H1 (cell line): Measurements from ENCODE around the gene GPT2. TPM values are rescaled to one million over a fixed set of nuclear protein-coding genes. Genes with fewer than 3 reads are reported as not detected.

Experiments used
- CTCF ChIA-PET: fragments of 300-600 bp; sonication (Branson Sonifier 250); formaldehyde crosslinking; loops from one replicate; lab custom pipeline; 2021; ENCODE audit not compliant: partially characterized antibody; lab: Charles Lee
- POLR2A ChIA-PET: fragments of 300-600 bp; sonication (Branson Sonifier 250); formaldehyde crosslinking; loops from one replicate; lab custom pipeline; 2021; ENCODE audit warnings: inconsistent platforms; ENCODE audit not compliant: partially characterized antibody; lab: Charles Lee
- DNase-seq, 2 experiments: peaks; one replicate each; pipeline versions ENCODE4 v3.0.0 to v3.0.0-alpha.2; 2010 to 2022; ENCODE audit warnings: low spot score in 2 of 2, low read depth in 1 of 2, mixed read lengths in 1 of 2
- FAIRE-seq: peaks from 2 replicates; lab custom pipeline; 2011; peaks lifted over from hg19 to GRCh38; lab: Jason Lieb, UNC
- H2AFZ ChIP-seq: 2 replicates; pipeline ENCODE4 v1.8.1; 2012; ENCODE audit warnings: low read length, inconsistent platforms
- H2AK5ac ChIP-seq: 2 replicates; pipeline ENCODE4 v1.6.1; 2013; ENCODE audit warnings: low read depth, low read length
- H2BK120ac ChIP-seq: replicated peaks from 2 replicates; pipeline ENCODE3; 2013; ENCODE audit warnings: low read depth, low read length, inconsistent platforms
- H2BK12ac ChIP-seq: 2 replicates; pipeline ENCODE4 v1.6.1; 2013; ENCODE audit warnings: low read depth, low read length
- H2BK15ac ChIP-seq: 2 replicates; pipeline ENCODE4 v1.6.1; 2013; ENCODE audit warnings: low read length
- H2BK20ac ChIP-seq: 2 replicates; pipeline ENCODE4 v1.6.1; 2013; ENCODE audit warnings: low read length
- H2BK5ac ChIP-seq: 2 replicates; pipeline ENCODE4 v1.6.1; 2013; ENCODE audit warnings: low read depth, low read length
- H3K14ac ChIP-seq: 2 replicates; pipeline ENCODE4 v1.6.1; 2013; ENCODE audit warnings: inconsistent platforms; ENCODE audit not compliant: insufficient read length
- H3K18ac ChIP-seq: 2 replicates; pipeline ENCODE4 v1.6.1; 2013; ENCODE audit warnings: low read length; ENCODE audit errors: extremely low read depth
- H3K23ac ChIP-seq: 2 replicates; pipeline ENCODE4 v1.6.1; 2013; ENCODE audit warnings: inconsistent platforms; ENCODE audit not compliant: insufficient read length
- H3K23me2 ChIP-seq: 2 replicates; pipeline ENCODE4 v1.6.1; 2013; ENCODE audit warnings: low read depth, low read length
- H3K27ac ChIP-seq: 2 replicates; pipeline ENCODE4 v1.6.1; 2011; ENCODE audit warnings: low read depth, low read length, inconsistent platforms
- H3K27me3 ChIP-seq, 4 experiments: replicated peaks in 1 of 4; 1 replicate in 1 of 4; 2 replicates in 3 of 4; pipeline versions ENCODE4 v1.6.1 to v1.8.1; 2011 to 2013; ENCODE audit warnings: low read length in 3 of 4, mild to moderate bottlenecking in 3 of 4, inconsistent platforms in 2 of 4, mixed read lengths in 2 of 4, moderate library complexity in 1 of 4; ENCODE audit not compliant: control insufficient read depth in 3 of 4, insufficient read depth in 3 of 4; ENCODE audit errors: extremely low read depth in 1 of 4
- H3K36me3 ChIP-seq, 4 experiments: 2 replicates each; pipeline versions ENCODE4 v1.6.1 to v1.8.1; 2011 to 2013; ENCODE audit warnings: mild to moderate bottlenecking in 4 of 4, low read length in 3 of 4, moderate library complexity in 2 of 4, control low read depth in 1 of 4, inconsistent platforms in 1 of 4; ENCODE audit not compliant: insufficient read depth in 4 of 4, control insufficient read depth in 2 of 4
- H3K4ac ChIP-seq: replicated peaks from 2 replicates; pipeline ENCODE3; 2013; ENCODE audit warnings: low read length, low read depth, mixed read lengths, inconsistent platforms; ENCODE audit not compliant: insufficient read length
- H3K4me1 ChIP-seq, 4 experiments: replicated peaks in 1 of 4; 1 replicate in 1 of 4; 2 replicates in 3 of 4; pipeline versions ENCODE4 v1.6.1 to v1.8.1; 2011 to 2013; ENCODE audit warnings: low read length in 3 of 4, inconsistent platforms in 2 of 4, mixed read lengths in 1 of 4; ENCODE audit not compliant: insufficient read depth in 4 of 4, control insufficient read depth in 3 of 4
- H3K4me2 ChIP-seq, 2 experiments: 2 replicates each; pipeline versions ENCODE4 v1.6.1 to v1.8.1; 2011 to 2013; ENCODE audit warnings: low read depth in 2 of 2, low read length in 2 of 2, control low read depth in 1 of 2, inconsistent platforms in 1 of 2, mild to moderate bottlenecking in 1 of 2; ENCODE audit not compliant: insufficient read depth in 1 of 2
- H3K4me3 ChIP-seq, 4 experiments: fragments of 200-600, 300-600 bp in 1 of 4; sonication (generic), shearing (Covaris generic), sonication (Bioruptor Twin) in 1 of 4; 2 replicates each; pipeline versions ENCODE4 v1.5.1 to v1.8.1; 2011 to 2016; ENCODE audit warnings: low read length in 4 of 4, low read depth in 3 of 4, control low read depth in 2 of 4, inconsistent platforms in 2 of 4, mild to moderate bottlenecking in 2 of 4, mixed read lengths in 1 of 4, moderate library complexity in 1 of 4; ENCODE audit not compliant: insufficient read depth in 2 of 4; ENCODE audit errors: extremely low read depth in 1 of 4
- H3K56ac ChIP-seq: replicated peaks from 2 replicates; pipeline ENCODE3; 2013; ENCODE audit warnings: low read depth, mild to moderate bottlenecking, mixed read lengths, low read length, inconsistent platforms; ENCODE audit not compliant: insufficient read length
- H3K79me1 ChIP-seq: 2 replicates; pipeline ENCODE4 v1.6.1; 2013; ENCODE audit warnings: low read depth, low read length, control low read depth
- H3K79me2 ChIP-seq, 2 experiments: 2 replicates each; pipeline versions ENCODE4 v1.6.1 to v1.8.1; 2012 to 2013; ENCODE audit warnings: low read length in 2 of 2, mild to moderate bottlenecking in 2 of 2, inconsistent platforms in 1 of 2; ENCODE audit not compliant: insufficient read depth in 2 of 2, control insufficient read depth in 1 of 2
- H3K9ac ChIP-seq, 4 experiments: replicated peaks in 1 of 4; 1 replicate in 1 of 4; 2 replicates in 3 of 4; pipeline versions ENCODE4 v1.6.1 to v1.8.1; 2011 to 2013; ENCODE audit warnings: low read depth in 3 of 4, low read length in 3 of 4, control low read depth in 2 of 4, mild to moderate bottlenecking in 2 of 4, moderate library complexity in 2 of 4, inconsistent platforms in 1 of 4; ENCODE audit errors: extremely low read depth in 1 of 4
- H3K9me3 ChIP-seq, 2 experiments: 2 replicates each; pipeline versions ENCODE4 v1.6.1 to v1.8.1; 2012 to 2013; ENCODE audit warnings: mild to moderate bottlenecking in 2 of 2, moderate library complexity in 2 of 2, control low read depth in 1 of 2, inconsistent platforms in 1 of 2, low read depth in 1 of 2, low read length in 1 of 2, mixed read lengths in 1 of 2; ENCODE audit not compliant: insufficient read depth in 2 of 2
- H4K20me1 ChIP-seq, 2 experiments: replicated peaks in 1 of 2; 2 replicates each; pipeline versions ENCODE3 to v1.8.1; 2011 to 2013; ENCODE audit warnings: inconsistent platforms in 2 of 2, low read length in 2 of 2, mild to moderate bottlenecking in 1 of 2; ENCODE audit not compliant: insufficient read depth in 2 of 2, control insufficient read depth in 1 of 2
- H4K5ac ChIP-seq: 2 replicates; pipeline ENCODE4 v1.6.1; 2013; ENCODE audit warnings: low read length, low read depth, mixed read lengths, inconsistent platforms; ENCODE audit not compliant: insufficient read length
- H4K8ac ChIP-seq: 2 replicates; pipeline ENCODE4 v1.8.0; 2013; ENCODE audit warnings: mild to moderate bottlenecking, moderate library complexity, low read length, inconsistent platforms; ENCODE audit not compliant: insufficient read depth; ENCODE audit errors: extremely low read depth
- H4K91ac ChIP-seq: replicated peaks from 2 replicates; pipeline ENCODE3; 2013; ENCODE audit warnings: low read length, mixed read lengths, inconsistent platforms; ENCODE audit not compliant: insufficient read length
- BACH1 ChIP-seq: IDR thresholded peaks from 2 replicates; pipeline ENCODE4 v1.6.1; 2012; ENCODE audit warnings: low read length, improper control_type of control experiment
- BRCA1 ChIP-seq: IDR thresholded peaks from 2 replicates; pipeline ENCODE4 v1.6.1; 2012; ENCODE audit warnings: low read depth, low read length, improper control_type of control experiment
- CEBPB ChIP-seq: IDR thresholded peaks from 2 replicates; pipeline ENCODE4 v1.6.1; 2012; ENCODE audit warnings: low read depth, low read length
- CTBP2 ChIP-seq: IDR thresholded peaks from 2 replicates; pipeline ENCODE4 v1.7.0; 2011; ENCODE audit warnings: borderline replicate concordance, mild to moderate bottlenecking, moderate library complexity, mixed read lengths, low read length; ENCODE audit not compliant: insufficient read depth, insufficient read length
- EP300 ChIP-seq, 2 experiments: IDR thresholded peaks; 1 replicate in 1 of 2; 2 replicates in 1 of 2; pipeline ENCODE4 v1.6.1; 2011 to 2012; ENCODE audit warnings: low read depth in 2 of 2, low read length in 2 of 2, mild to moderate bottlenecking in 2 of 2, borderline replicate concordance in 1 of 2, inconsistent platforms in 1 of 2, moderate library complexity in 1 of 2
- GABPA ChIP-seq: IDR thresholded peaks from 2 replicates; pipeline ENCODE4 v1.6.1; 2011; ENCODE audit warnings: mild to moderate bottlenecking, low read length, moderate library complexity, borderline replicate concordance; ENCODE audit not compliant: insufficient read depth
- JUND ChIP-seq: IDR thresholded peaks from 2 replicates; pipeline ENCODE4 v1.6.1; 2011; ENCODE audit warnings: mild to moderate bottlenecking, improper control_type of control experiment, low read length
- NRF1 ChIP-seq: IDR thresholded peaks from 2 replicates; pipeline ENCODE4 v1.6.1; 2011; ENCODE audit warnings: mild to moderate bottlenecking, low read depth, low read length, improper control_type of control experiment
- RXRA ChIP-seq: IDR thresholded peaks from 2 replicates; pipeline ENCODE4 v1.6.1; 2011; ENCODE audit warnings: low read depth, mild to moderate bottlenecking, low read length, moderate library complexity; ENCODE audit not compliant: insufficient read depth
- SP1 ChIP-seq: IDR thresholded peaks from 2 replicates; pipeline ENCODE4 v1.6.1; 2011; ENCODE audit warnings: low read depth, low read length
- WGBS, 2 experiments: shearing (Covaris generic) in 1 of 2; methylation state at CpG; one replicate each; pipeline versions ENCODE4 v1.1.6 to v1.1.7; 2013 to 2015; ENCODE audit warnings: low lambda C conversion rate in 2 of 2, mixed read lengths in 2 of 2, inconsistent platforms in 1 of 2, low coverage in 1 of 2, missing lambda C conversion rate in 1 of 2; ENCODE audit not compliant: insufficient replicate concordance in 2 of 2, insufficient coverage in 1 of 2, insufficient read length in 1 of 2; ENCODE audit errors: extremely low coverage in 1 of 2, missing lambda C conversion rate in 1 of 2; 5-methylcytosine and 5-hydroxymethylcytosine counted together
- polyA plus RNA-seq, 7 experiments: library from polyadenylated mRNA; depleted of rRNA in 3 of 7; stranded (reverse) in 5 of 7; unstranded in 2 of 7; fragments of >200 nt in 5 of 7; fragments of 200-250 nt in 2 of 7; gene quantifications; 1 replicate in 5 of 7; 2 replicates in 1 of 7; 4 replicates in 1 of 7; pipeline versions ENCODE4 v1.2.1 to v1.2.3, GENCODE V29; 2011 to 2013; ENCODE audit warnings: missing spikeins in 2 of 7, mixed read lengths in 2 of 7
- total RNA-seq: library from RNA; stranded (reverse); fragmentation: NEBNext Ultra II Directional; extraction: Animal tissue kit (Norgen Biotek cat#: 25700); gene quantifications from 2 replicates; pipeline ENCODE4 v1.2.1, GENCODE V29; 2021
- TF ChIP-seq, protein P1 (sequence below): IDR thresholded peaks from 2 replicates; pipeline ENCODE4 v1.6.1; 2012; ENCODE audit warnings: inconsistent platforms

The GPT2 gene
- total and polyA plus RNA-seq, 2 of the 8 experiments (the other 6 are each of a cell fraction or from before 2014, with no cell fraction given) = 71.6 to 94.1 TPM

DNA sequence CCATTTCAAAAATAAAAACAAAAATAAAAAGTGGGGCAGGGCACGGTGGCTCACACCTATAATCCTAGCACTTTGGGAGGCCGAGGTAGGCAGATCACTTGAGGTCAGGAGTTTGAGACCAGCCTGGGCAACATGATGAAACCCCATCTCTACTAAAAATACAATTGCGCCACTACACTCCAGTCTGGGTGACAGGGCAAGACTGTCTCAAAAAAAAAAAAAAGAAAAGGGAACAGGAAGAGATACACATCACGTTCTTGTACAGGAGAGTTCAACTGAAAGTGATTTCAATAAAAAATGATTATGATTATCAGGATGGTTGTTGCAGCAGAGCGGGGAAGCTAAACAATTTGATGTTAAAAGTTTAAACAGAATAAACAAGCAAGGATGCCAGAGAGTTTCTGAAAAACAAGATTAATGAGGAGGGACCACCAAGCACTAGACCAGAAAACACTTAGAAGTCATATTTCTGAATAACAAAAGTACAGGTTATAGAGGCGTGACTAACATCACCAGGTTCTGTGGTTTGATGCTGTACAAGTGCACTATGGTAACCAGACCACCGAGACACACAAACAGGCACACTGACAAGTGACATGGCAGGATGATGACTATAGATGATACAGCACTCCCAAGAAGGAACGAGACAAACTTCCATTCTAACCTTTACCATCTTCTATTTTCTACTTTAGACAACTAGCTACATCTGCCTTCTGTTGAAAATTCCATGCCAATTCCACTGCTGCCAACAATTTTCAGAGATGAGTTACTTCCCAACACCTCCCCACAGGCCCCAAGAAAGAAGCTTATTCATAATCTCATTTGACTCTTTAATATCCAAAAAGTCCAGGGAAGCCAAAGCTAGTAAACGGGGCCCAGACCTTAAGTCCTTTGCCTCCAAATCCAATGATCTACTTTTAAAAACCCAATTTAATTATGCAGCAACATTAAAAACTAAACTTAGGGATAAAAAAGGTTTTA, 77.5 kb downstream of the GPT2 start:
- H2BK20ac ChIP-seq = no peak overlapping the region
- no peaks in the 10 kb centered on the region for H3K9me3 ChIP-seq
- no peak overlapping the region for H2AFZ ChIP-seq
- H2BK15ac ChIP-seq = no peak overlapping the region
- no peak overlapping the region for H4K8ac ChIP-seq
- no peak overlapping the region for H4K91ac ChIP-seq
- CTCF ChIA-PET = interaction anchor here (0.9 to 1.5 kb wide), 4 partner anchors 10 to 62 kb away, joined by 3 to 5 read pairs (median 4); no protein-coding TSS in a partner anchor
- no peak overlapping the region for H3K4me2 ChIP-seq
- H3K14ac ChIP-seq = no peak overlapping the region
- no peaks in the 10 kb centered on the region for H3K27me3 ChIP-seq
- FAIRE-seq = no peak
- H3K27ac ChIP-seq = no peak overlapping the region
- peaks cover 0 to 40% of the 10 kb centered on the region in 2 experiments; a peak in 3 of 4 replicates for H3K79me2 ChIP-seq
- WGBS, 2 experiments = 92% methylated on average over 9 of the region's 9 CpGs; no CpG with 5 or more reads in 1 of the 2 experiments
- no peak overlapping the region for H2BK12ac ChIP-seq
- H3K4ac ChIP-seq = no peak overlapping the region
- no peak overlapping the region for H2AK5ac ChIP-seq
- H3K4me1 ChIP-seq = peaks cover 0 to 2% (median 0%) of the 10 kb centered on the region in 4 experiments; a peak in 2 of 7 replicates
- H2BK5ac ChIP-seq = no peak overlapping the region
- H3K23ac ChIP-seq = no peak overlapping the region
- H3K4me3 ChIP-seq = no peak overlapping the region
- peaks cover 28 to 91% (median 62%) of the 10 kb centered on the region in 4 experiments for H3K36me3 ChIP-seq
- no peak overlapping the region for H3K56ac ChIP-seq
- no peak overlapping the region for H3K9ac ChIP-seq
- TF ChIP-seq EP300 (IDR thresholded peaks at IDR 0.05; ENCODE audit: borderline replicate concordance in 1 of 2, low read depth in 2 of 2, low read length in 2 of 2) = no peak
- TF ChIP-seq GABPA = no peak
- TF ChIP-seq CEBPB = no peak
- TF ChIP-seq JUND = no peak
- TF ChIP-seq BACH1 = no peak
- TF ChIP-seq NRF1 = no peak
- TF ChIP-seq CTBP2 = no peak
- no peak for TF ChIP-seq BRCA1
- TF ChIP-seq RXRA = no peak
- TF ChIP-seq, protein P1, sequence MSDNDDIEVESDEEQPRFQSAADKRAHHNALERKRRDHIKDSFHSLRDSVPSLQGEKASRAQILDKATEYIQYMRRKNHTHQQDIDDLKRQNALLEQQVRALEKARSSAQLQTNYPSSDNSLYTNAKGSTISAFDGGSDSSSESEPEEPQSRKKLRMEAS = no peak
- TF ChIP-seq SP1 = no peak
- TF ChIP-seq, all 59 proteins: peak for 0
- no peak overlapping the region for H4K5ac ChIP-seq
- H2BK120ac ChIP-seq = no peak overlapping the region
- no peak overlapping the region for H3K18ac ChIP-seq
- peaks cover 3% of the 10 kb centered on the region for H3K79me1 ChIP-seq
- no peak for DNase-seq
- peaks cover 5 to 15% of the 10 kb centered on the region in 2 experiments for H4K20me1 ChIP-seq
- POLR2A ChIA-PET = interaction anchor here (0.5 to 3.4 kb wide), 6 partner anchors 9 to 210 kb away, joined by 3 to 25 read pairs (median 4); partner anchors contain the start of gene DNAJA2
- H3K23me2 ChIP-seq = no peaks in the 10 kb centered on the region
